ENCODE measurements around the gene GBGT1.
A peak's percentile ranks its signal among the peaks of the same experiment; 100 is the strongest.

Gene GBGT1

DNA sequence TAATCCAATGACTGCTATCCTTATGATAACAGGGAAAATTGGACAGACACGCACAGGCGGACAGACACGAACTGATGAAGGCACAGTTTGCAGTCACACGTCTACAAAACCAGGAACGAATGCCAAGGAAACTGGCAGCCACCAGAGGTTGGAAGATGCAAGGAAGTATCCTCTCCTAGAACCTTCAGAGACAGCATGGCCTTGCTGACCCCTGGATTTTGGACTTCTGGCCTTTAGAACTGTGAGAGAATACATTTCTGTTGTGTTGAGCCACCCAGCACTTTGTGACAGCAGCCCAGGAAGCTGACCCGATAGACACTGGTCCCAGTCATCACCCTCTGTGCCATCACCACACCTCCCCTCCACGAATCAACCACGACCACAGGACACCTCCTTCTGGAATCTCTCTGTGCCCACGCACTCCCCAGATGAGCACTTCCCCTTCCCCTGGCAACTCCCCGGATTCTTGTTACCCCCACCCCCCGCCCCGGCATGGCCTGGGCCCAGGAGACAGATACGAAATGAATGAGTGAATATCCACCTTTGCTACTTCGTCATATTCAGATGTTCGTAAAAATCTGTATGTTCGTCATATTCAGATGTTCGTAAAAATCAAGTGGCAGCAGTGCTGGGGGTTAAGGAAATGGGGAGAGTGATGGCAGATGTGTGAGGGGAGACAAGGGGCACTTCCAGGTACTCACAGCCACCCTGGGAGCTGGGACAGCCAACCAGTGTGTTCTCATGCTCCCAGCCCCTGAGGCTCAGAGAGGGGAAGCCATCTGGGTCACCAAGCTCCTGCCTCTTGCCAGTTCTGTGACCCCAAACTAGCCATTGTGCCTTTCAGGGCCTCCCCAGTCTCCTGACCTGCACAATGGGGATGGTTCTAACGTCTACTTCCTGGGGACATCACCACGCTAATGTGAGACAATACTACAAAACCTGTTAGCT, 18.5 kb downstream of the GBGT1 start:
- Histone ChIP-seq H3K4me1 (ENCODE audit: insufficient read depth, low read length, severe bottlenecking) (peaks cover 52% of the 10 kb centered on the region), H3F3A (ENCODE audit: insufficient read depth, low read length) (no peaks in the 10 kb centered on the region), H3K36me3 (ENCODE audit: insufficient read depth, low read length) (no peaks in the 10 kb centered on the region), H3K27ac (ENCODE audit: low read depth, low read length, poor library complexity, severe bottlenecking) (no peak overlapping the region), H3K9me3 (ENCODE audit: low read length) (no peaks in the 10 kb centered on the region), H3K4me2 (ENCODE audit: low read length) (peak overlapping the region; percentile 72), H3K9me2 (ENCODE audit: low read depth, low read length) (no peaks in the 10 kb centered on the region), H3K4me3 (ENCODE audit: low read depth, low read length, poor library complexity, severe bottlenecking) (peak overlapping the region; percentile 49), H3K27me3 (ENCODE audit: insufficient read depth, low read length) (no peaks in the 10 kb centered on the region), H4K20me1 (ENCODE audit: insufficient read depth, low read length) (no peaks in the 10 kb centered on the region), H2AFZ (ENCODE audit: low read length) (no peak overlapping the region), H3K79me2 (ENCODE audit: insufficient read depth, low read length) (no peaks in the 10 kb centered on the region), H3K9ac (ENCODE audit: low read length) (no peak overlapping the region; the same call in 1 of the 2 replicates)
- TF ChIP-seq, protein P1, sequence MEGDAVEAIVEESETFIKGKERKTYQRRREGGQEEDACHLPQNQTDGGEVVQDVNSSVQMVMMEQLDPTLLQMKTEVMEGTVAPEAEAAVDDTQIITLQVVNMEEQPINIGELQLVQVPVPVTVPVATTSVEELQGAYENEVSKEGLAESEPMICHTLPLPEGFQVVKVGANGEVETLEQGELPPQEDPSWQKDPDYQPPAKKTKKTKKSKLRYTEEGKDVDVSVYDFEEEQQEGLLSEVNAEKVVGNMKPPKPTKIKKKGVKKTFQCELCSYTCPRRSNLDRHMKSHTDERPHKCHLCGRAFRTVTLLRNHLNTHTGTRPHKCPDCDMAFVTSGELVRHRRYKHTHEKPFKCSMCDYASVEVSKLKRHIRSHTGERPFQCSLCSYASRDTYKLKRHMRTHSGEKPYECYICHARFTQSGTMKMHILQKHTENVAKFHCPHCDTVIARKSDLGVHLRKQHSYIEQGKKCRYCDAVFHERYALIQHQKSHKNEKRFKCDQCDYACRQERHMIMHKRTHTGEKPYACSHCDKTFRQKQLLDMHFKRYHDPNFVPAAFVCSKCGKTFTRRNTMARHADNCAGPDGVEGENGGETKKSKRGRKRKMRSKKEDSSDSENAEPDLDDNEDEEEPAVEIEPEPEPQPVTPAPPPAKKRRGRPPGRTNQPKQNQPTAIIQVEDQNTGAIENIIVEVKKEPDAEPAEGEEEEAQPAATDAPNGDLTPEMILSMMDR (IDR thresholded peaks at IDR 0.05; ENCODE audit: low read length): no peak
- TF ChIP-seq EZH2 (IDR thresholded peaks at IDR 0.05; ENCODE audit: borderline replicate concordance, low read length): no peak

DNA sequence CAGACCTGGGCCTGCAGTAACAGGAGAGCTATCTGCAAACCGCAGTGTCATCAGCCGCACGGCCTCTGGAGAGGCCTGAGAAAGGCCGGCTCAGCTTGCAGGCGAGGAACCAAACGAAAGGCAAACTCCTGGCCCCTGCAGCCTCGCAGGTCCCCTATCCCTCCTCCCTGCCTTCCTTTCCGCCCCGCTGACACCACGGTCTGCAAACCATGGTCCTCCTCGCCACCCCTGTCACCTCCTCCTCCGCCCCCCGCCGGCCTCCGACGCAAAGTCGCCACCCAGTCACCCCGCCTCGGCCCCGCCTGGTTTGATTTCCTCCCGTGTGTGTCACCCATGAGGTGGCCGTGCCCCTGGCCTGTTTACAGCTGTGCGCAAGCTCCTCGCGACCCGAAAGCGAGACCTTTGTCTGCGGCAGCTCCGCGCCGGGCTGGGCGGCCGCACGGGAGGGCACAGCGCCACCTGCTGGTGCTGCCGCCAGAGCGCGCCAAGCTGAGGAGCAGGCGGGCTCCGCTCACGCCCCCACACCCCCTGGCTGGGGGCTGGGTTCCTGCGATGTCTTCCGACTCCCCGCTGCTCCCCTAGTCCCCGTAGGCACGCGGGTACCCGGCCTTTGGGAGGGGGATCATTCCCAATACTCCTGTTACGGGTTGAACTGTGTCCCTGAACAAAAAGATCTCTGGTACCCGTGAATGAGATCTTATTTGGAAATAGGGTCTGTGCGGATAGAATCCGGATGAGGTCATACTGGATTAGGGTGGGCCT, 19.4 kb downstream of the GBGT1 start:
- peak overlapping the region; percentile 72 for H3K4me2 ChIP-seq (ENCODE audit: low read length)
- H3K4me3 ChIP-seq (ENCODE audit: low read depth, low read length, poor library complexity, severe bottlenecking): peak overlapping the region; percentile 49
- no peaks in the 10 kb centered on the region for H3K9me2 ChIP-seq (ENCODE audit: low read depth, low read length)
- no peaks in the 10 kb centered on the region for H3K9me3 ChIP-seq (ENCODE audit: low read length)
- peaks cover 47% of the 10 kb centered on the region for H3K4me1 ChIP-seq (ENCODE audit: insufficient read depth, low read length, severe bottlenecking)
- TF ChIP-seq, protein P1 (IDR thresholded peaks at IDR 0.05; ENCODE audit: low read length): peak; percentile 97
- no peak for TF ChIP-seq EZH2 (IDR thresholded peaks at IDR 0.05; ENCODE audit: borderline replicate concordance, low read length)
- H2AFZ ChIP-seq (ENCODE audit: low read length): no peak overlapping the region
- H3K36me3 ChIP-seq (ENCODE audit: insufficient read depth, low read length): no peaks in the 10 kb centered on the region
- peak overlapping the region; percentile 37 for H3K27ac ChIP-seq (ENCODE audit: low read depth, low read length, poor library complexity, severe bottlenecking)
- H3K27me3 ChIP-seq (ENCODE audit: insufficient read depth, low read length): no peaks in the 10 kb centered on the region
- no peaks in the 10 kb centered on the region for H3K79me2 ChIP-seq (ENCODE audit: insufficient read depth, low read length)
- H3K9ac ChIP-seq (ENCODE audit: low read length): peak overlapping the region; percentile 34; the same call in 1 of the 2 replicates
- H4K20me1 ChIP-seq (ENCODE audit: insufficient read depth, low read length): no peaks in the 10 kb centered on the region
- H3F3A ChIP-seq (ENCODE audit: insufficient read depth, low read length): no peaks in the 10 kb centered on the region

DNA sequence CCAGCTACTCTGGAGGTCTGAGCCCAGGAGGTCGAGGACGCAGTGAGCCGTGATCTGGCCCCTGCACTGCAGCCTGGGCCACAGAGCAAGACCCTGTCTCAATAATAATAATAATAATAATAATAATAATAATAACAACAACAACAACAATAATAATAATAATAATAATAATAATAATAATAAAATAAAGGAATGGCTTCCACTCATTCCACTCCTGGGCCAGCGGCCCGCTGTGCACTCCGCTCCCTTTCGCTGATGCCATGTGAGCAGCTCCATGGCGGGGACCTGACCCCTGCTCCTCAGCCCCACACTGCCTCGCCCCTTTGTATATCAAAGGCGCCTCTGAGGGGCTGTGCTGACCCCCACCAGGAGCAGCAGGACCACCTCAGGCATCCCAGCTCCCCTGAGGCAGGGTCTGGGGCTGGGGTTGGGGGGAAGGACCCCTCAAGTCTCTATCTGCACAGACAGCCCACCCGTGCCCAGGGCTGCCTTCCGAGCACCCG, 20.0 kb downstream of the GBGT1 start:
- no peak overlapping the region for H2AFZ ChIP-seq (ENCODE audit: low read length)
- H4K20me1 ChIP-seq (ENCODE audit: insufficient read depth, low read length): no peaks in the 10 kb centered on the region
- no peaks in the 10 kb centered on the region for H3K27me3 ChIP-seq (ENCODE audit: insufficient read depth, low read length)
- no peaks in the 10 kb centered on the region for H3F3A ChIP-seq (ENCODE audit: insufficient read depth, low read length)
- no peaks in the 10 kb centered on the region for H3K36me3 ChIP-seq (ENCODE audit: insufficient read depth, low read length)
- no peaks in the 10 kb centered on the region for H3K9me2 ChIP-seq (ENCODE audit: low read depth, low read length)
- peak overlapping the region; percentile 72 for H3K4me2 ChIP-seq (ENCODE audit: low read length)
- TF ChIP-seq, protein P1 (IDR thresholded peaks at IDR 0.05; ENCODE audit: low read length): no peak
- TF ChIP-seq EZH2 (IDR thresholded peaks at IDR 0.05; ENCODE audit: borderline replicate concordance, low read length): no peak
- peaks cover 47% of the 10 kb centered on the region for H3K4me1 ChIP-seq (ENCODE audit: insufficient read depth, low read length, severe bottlenecking)
- H3K27ac ChIP-seq (ENCODE audit: low read depth, low read length, poor library complexity, severe bottlenecking): peak overlapping the region; percentile 37
- H3K9me3 ChIP-seq (ENCODE audit: low read length): no peaks in the 10 kb centered on the region
- peak overlapping the region; percentile 34; the same call in 1 of the 2 replicates for H3K9ac ChIP-seq (ENCODE audit: low read length)
- H3K4me3 ChIP-seq (ENCODE audit: low read depth, low read length, poor library complexity, severe bottlenecking): peak overlapping the region; percentile 49
- no peaks in the 10 kb centered on the region for H3K79me2 ChIP-seq (ENCODE audit: insufficient read depth, low read length)

Data from OCI-LY1 (cell line).